Activated T-cell treated with anti-CD3 and anti-CD28 coated beads, Interleukin-2, amount 50 U/mL, for 72 hours (primary cell): ENCODE results near the gene MEF2C. TPM values are rescaled to one million over a fixed set of nuclear protein-coding genes. Genes with fewer than 3 reads are reported as not detected.

ENCODE experiments used
- ATAC-seq, 2 donors: fragments of 150-1000 bp; cut with Tn5 transposase; replicated peaks in 1 of 2; 2 replicates each; pipeline ENCODE4 v1.10.0; 2021; ENCODE audit warnings: moderate library complexity in 2 of 2, mild to moderate bottlenecking in 1 of 2
- DNase-seq, 2 donors: peaks; one replicate each; pipeline ENCODE4 v3.0.0; 2021 to 2022; ENCODE audit warnings: mixed read lengths in 1 of 2
- H3K27ac Mint-ChIP-seq: one replicate; pipeline ENCODE4 v1.8.0; 2022; ENCODE audit warnings: mild to moderate bottlenecking, moderate library complexity, mixed read lengths
- H3K27me3 Mint-ChIP-seq: one replicate; pipeline ENCODE4 v1.8.0; 2022; ENCODE audit warnings: low read depth, mixed read lengths
- H3K36me3 Mint-ChIP-seq, 2 donors: one replicate each; pipeline ENCODE4 v1.8.0; 2022; ENCODE audit warnings: mixed read lengths in 2 of 2, mild to moderate bottlenecking in 1 of 2; ENCODE audit not compliant: insufficient read depth in 2 of 2
- H3K4me1 Mint-ChIP-seq: one replicate; pipeline ENCODE4 v1.8.0; 2022; ENCODE audit warnings: low read depth, mixed read lengths
- H3K4me3 Mint-ChIP-seq, 2 donors: one replicate each; pipeline ENCODE4 v1.8.0; 2022; ENCODE audit warnings: mild to moderate bottlenecking in 2 of 2, mixed read lengths in 2 of 2, moderate library complexity in 2 of 2
- H3K9me3 Mint-ChIP-seq, 2 donors: one replicate each; pipeline ENCODE4 v1.8.0; 2022; ENCODE audit warnings: mixed read lengths in 2 of 2
- total RNA-seq, 2 donors: library from RNA; stranded (reverse); gene quantifications; one replicate each; pipeline ENCODE4 v1.2.3, GENCODE V29; 2022

The MEF2C gene
- total RNA-seq, 2 donors from 2014 or later = 0.53 to 0.83 TPM

DNA sequence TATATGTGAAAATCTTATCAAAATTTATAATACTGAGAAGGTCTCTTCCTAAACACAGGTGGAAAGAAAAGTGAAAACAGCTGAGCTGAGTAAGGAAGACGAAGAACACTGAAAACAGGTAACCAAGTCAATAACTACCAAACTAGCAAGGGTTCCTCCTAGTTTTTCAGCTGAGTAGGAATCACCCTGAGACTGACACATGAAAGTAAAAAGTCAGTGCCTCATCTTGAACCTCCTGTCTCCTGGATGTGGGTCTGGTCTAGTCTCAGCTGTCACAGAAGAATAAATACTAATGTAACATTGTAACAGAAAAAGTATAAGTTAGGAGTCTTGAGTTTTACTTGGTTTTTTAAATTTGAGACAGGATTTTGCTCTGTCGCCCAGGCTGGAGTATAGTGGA, 121.0 kb downstream of the MEF2C start:
- no peaks in the 10 kb centered on the region for H3K36me3 Mint-ChIP-seq

DNA sequence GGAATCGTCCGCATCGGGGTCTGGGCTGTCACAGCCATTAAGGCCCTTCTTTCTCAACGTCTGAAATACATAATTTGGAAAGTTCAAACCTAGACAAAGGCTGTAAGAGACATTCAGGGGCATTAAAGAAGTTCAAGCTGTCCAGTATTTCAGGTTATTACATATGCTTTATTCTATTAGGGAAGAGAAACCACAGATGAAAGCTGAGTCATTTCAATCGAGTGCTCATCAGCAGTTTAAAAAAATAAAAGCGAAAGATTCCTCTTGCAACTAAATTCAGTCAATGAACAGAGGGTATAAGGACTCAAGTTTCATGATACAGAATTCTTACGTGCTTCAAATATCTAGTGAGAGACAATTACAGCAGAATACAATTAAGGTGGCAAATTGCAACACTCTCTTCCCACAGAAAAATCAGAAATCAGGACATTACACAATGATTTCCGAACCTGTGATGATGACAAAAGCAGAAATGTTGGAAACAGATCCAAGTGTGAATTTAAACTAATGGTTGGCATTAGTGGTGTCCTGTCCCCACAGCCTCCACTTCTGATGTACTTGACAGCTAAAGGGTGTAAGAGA, 121.6 kb downstream of the MEF2C start:
- H3K4me3 Mint-ChIP-seq = no peak overlapping the region
- DNase-seq (no peak), ATAC-seq (no peak)
- no peaks in the 10 kb centered on the region for H3K4me1 Mint-ChIP-seq
- H3K36me3 Mint-ChIP-seq = no peaks in the 10 kb centered on the region
- H3K27me3 Mint-ChIP-seq = peaks cover 40% of the 10 kb centered on the region
- H3K27ac Mint-ChIP-seq = no peak overlapping the region
- H3K9me3 Mint-ChIP-seq = no peaks in the 10 kb centered on the region

More for the DNA sequence above, 121.0 kb downstream of the MEF2C start:
- Mint-ChIP-seq H3K4me3 (no peak overlapping the region), H3K27ac (no peak overlapping the region), H3K9me3 (no peaks in the 10 kb centered on the region), H3K4me1 (no peaks in the 10 kb centered on the region), H3K27me3 (peaks cover 45% of the 10 kb centered on the region)
- DNase-seq = no peak
- ATAC-seq = no peak

DNA sequence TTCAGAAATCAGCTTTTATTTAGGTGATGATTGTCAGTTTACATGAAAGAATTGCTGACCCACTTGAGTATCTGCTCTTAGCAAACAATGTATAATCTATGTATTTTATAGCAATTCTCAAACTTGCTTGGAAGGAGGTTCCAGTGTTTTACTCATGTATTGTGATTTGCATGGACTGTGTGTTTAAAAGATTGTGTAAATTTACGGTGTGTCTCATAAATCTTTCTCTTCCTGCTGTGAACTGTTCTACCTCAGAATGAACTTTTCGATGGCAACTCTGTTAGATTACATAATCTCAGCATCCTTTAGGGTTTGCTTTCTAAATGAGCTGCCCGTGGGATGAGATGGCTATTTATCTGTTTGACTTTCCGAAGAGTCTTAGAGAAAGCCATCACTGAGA, 122.5 kb downstream of the MEF2C start:
- Mint-ChIP-seq H3K9me3 (no peaks in the 10 kb centered on the region), H3K27ac (no peak overlapping the region), H3K27me3 (peaks cover 36% of the 10 kb centered on the region), H3K4me1 (no peaks in the 10 kb centered on the region), H3K4me3 (no peak overlapping the region), H3K36me3 (no peaks in the 10 kb centered on the region)
- ATAC-seq (no peak), DNase-seq (no peak)

DNA sequence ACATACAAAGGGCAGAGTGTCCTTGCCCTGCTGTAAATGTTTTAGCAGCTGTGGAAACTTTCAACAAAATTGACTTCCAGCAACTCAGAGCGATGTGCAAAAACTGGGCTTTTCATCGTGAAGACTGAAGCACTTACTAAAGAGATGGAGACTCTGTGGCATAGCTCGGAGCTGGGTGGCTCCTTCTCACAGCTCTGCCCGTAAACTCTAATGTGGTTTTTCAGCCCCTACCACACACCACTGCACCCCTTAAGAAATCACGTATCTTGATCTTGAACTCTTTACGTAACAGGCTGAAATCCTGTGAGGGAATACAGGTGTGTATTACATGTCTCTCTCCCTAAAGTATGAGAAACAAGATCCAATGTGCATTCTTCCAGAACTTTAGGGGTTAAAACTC, 124.4 kb downstream of the MEF2C start:
- DNase-seq = no peak
- peak in 1 of 2 donors; percentile 25 for ATAC-seq
- H3K9me3 Mint-ChIP-seq = no peaks in the 10 kb centered on the region
- H3K4me3 Mint-ChIP-seq = no peak overlapping the region
- no peaks in the 10 kb centered on the region for H3K4me1 Mint-ChIP-seq
- H3K36me3 Mint-ChIP-seq = no peaks in the 10 kb centered on the region
- peaks cover 50% of the 10 kb centered on the region for H3K27me3 Mint-ChIP-seq
- H3K27ac Mint-ChIP-seq = no peak overlapping the region

DNA sequence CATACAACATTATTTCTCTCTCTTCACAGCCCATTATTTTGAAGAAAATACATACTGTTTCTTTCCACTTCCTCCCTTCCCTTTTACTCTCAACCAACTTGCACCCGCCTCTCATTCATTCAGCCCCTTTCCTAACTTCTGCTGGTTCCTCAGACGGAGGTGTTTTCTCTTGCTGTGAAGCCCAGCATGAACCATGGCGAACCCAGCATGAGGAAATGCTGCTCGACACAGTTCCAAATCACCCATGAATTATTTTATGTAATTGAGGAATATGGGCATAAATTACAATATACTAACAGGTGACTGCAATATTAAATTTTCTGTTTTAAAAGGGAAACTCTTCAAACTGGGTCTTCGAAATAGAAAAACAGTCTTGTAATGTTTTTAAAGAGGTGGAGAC, 124.8 kb downstream of the MEF2C start:
- peaks cover 52% of the 10 kb centered on the region for H3K27me3 Mint-ChIP-seq
- H3K36me3 Mint-ChIP-seq = no peaks in the 10 kb centered on the region
- no peak for DNase-seq
- H3K27ac Mint-ChIP-seq = no peak overlapping the region
- no peaks in the 10 kb centered on the region for H3K4me1 Mint-ChIP-seq
- no peaks in the 10 kb centered on the region for H3K9me3 Mint-ChIP-seq
- H3K4me3 Mint-ChIP-seq = no peak overlapping the region
- ATAC-seq = no peak

DNA sequence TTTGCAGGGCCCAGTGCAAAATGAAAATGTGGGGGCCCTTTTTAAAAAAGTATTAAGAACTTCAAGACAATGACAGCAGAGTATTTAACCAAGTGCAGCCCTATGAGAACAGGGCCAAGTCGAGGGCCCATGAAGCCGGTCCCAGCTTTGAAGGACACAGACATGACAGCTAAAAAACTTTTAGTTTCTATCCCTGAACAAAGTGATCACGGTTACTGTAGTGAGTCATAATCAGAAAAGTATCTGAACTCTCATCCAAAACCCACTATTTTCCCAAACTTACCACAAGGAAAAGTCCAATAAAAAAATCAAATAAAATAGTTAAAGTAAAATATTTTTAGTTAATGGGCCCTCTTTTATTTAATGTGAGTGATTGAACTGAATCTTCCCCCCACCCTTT, 126.0 kb downstream of the MEF2C start:
- H3K27me3 Mint-ChIP-seq = peaks cover 60% of the 10 kb centered on the region
- H3K27ac Mint-ChIP-seq = no peak overlapping the region
- H3K36me3 Mint-ChIP-seq = no peaks in the 10 kb centered on the region

DNA sequence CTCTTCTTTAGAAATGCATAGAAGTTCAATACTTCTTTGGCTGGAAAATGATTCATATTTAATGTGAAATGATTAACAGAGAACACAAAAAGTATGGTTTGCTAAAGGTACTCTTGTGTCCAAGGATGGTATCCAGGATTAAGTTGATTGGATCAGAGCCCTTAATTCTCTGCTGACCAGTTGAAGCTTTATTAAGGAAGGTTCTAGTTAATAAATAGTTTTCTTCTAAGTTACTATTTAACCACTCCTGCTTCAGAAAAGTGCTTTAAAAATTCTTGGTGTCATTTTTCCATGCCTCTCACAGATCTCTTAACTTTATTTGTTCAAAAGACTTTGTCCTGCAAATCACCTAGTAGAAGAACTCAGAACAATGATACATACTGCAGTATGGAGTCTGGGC, 134.3 kb downstream of the MEF2C start:
- H3K36me3 Mint-ChIP-seq = no peaks in the 10 kb centered on the region

More for the DNA sequence above, 126.0 kb downstream of the MEF2C start:
- no peaks in the 10 kb centered on the region for H3K9me3 Mint-ChIP-seq
- DNase-seq (no peak), ATAC-seq (no peak)
- no peak overlapping the region for H3K4me3 Mint-ChIP-seq
- peaks cover 3% of the 10 kb centered on the region for H3K4me1 Mint-ChIP-seq

DNA sequence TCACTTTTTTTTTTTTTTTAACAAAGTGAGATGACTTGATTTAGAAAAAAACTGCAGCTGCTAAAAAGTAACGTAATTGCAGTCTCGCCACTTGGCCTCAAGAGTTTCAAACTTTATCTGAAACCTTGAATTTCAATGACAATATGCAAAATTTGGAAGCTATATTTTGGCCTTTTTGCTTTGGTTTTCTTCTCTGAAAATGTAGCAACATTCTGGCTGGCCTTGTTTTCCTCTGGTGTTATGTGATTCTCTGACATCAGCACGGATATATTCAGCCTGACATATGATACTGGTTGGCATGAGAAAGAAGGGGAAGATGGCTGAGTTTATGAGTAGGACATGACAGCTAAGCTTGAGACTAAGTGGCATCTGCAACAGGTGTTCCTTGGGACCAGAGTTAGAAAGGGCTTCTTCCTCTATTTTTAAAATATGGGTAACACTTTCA, 136.5 kb downstream of the MEF2C start:
- H3K27ac Mint-ChIP-seq = no peak overlapping the region
- no peak overlapping the region for H3K4me3 Mint-ChIP-seq
- DNase-seq (no peak), ATAC-seq (no peak)
- H3K27me3 Mint-ChIP-seq = peaks cover 26% of the 10 kb centered on the region
- peaks cover 4% of the 10 kb centered on the region for H3K4me1 Mint-ChIP-seq
- H3K9me3 Mint-ChIP-seq = no peaks in the 10 kb centered on the region
- H3K36me3 Mint-ChIP-seq = no peaks in the 10 kb centered on the region

More for the DNA sequence above, 134.3 kb downstream of the MEF2C start:
- H3K27ac Mint-ChIP-seq = no peak overlapping the region
- peaks cover 35% of the 10 kb centered on the region for H3K27me3 Mint-ChIP-seq
- H3K9me3 Mint-ChIP-seq = no peaks in the 10 kb centered on the region
- peaks cover 12% of the 10 kb centered on the region for H3K4me1 Mint-ChIP-seq
- H3K4me3 Mint-ChIP-seq = no peak overlapping the region
- no peak for DNase-seq
- ATAC-seq = no peak

DNA sequence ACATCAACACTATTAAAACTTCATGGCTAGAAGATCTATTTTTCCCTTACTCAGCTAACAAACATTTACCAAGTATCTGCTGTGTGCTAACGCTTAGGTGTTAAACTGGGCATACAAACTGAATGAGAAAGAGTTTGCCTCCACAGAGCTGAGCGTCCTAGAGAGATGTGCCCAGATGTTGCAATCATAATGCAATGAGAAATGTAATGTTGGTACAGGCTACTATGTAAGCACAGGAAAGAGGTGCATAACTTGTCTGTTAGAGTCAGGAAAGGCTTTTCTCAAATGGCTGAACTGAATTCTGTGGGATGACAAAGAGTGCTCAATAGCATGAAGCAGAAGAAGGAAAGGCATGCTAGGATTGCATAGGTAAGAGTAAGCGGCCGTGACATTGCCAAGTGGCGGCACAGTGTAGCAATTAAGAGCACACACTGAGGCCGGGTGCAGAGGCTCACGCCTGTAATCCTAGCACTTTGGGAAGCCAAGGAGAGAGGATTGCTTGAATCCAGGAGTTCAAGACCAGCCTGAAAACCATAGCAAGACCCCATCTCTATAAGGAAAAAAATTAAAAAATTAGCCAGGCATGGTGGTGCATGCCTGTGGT, 137.8 kb downstream of the MEF2C start:
- Mint-ChIP-seq H3K4me1 (no peaks in the 10 kb centered on the region), H3K27me3 (peaks cover 32% of the 10 kb centered on the region), H3K4me3 (no peak overlapping the region), H3K36me3 (no peaks in the 10 kb centered on the region), H3K27ac (no peak overlapping the region), H3K9me3 (no peaks in the 10 kb centered on the region)
- DNase-seq (no peak), ATAC-seq (no peak)

DNA sequence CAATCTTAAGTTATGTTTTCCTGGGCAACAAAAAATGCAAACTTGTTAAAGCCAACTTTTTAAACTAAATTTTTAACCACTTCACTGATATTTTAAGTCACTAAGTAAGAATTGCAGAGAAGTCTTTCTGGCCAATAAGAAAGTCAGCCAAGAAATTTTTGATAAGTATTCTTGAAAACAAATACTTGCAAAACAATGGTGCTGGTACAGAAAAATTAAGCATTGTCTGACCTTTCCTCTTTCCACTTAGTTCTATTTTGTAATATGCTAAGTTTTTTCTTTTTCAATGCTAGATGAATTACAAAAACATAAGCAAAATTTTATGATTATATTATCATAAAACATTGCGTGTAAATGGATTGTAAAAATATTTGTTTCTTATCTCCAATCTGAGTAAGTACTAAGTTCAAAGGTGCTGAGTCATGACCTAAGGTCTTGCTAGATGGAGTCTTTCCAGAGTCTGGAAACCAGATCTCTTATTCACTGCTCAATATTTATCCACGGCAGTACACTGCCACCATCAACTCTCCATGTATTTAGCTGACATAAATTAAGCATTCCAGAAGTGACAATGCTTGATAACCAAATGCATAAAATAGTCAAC, 139.7 kb downstream of the MEF2C start:
- H3K4me1 Mint-ChIP-seq = no peaks in the 10 kb centered on the region
- ATAC-seq (no peak), DNase-seq (no peak)
- H3K27ac Mint-ChIP-seq = no peak overlapping the region
- H3K36me3 Mint-ChIP-seq = no peaks in the 10 kb centered on the region
- peaks cover 34% of the 10 kb centered on the region for H3K27me3 Mint-ChIP-seq
- no peaks in the 10 kb centered on the region for H3K9me3 Mint-ChIP-seq
- no peak overlapping the region for H3K4me3 Mint-ChIP-seq

DNA sequence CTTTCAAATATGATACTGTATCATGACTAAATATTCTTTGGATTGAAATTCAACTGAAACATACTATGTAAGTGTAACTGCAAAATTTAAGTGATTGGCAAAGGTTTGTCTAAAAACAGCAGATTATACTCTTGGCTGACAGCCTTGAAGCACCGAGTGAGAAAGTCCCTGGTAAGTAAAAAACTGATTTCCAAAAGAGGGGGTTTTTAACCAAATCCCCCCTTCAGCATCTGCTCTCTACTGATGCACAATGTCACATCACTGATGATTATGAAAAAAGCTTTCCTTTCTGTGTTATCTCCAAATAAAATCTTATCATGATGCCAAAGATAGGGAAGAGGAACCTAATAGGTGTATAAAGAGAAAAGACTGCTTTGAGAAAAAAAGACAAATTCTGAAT, 141.0 kb downstream of the MEF2C start:
- no peaks in the 10 kb centered on the region for H3K36me3 Mint-ChIP-seq
- no peaks in the 10 kb centered on the region for H3K4me1 Mint-ChIP-seq
- no peaks in the 10 kb centered on the region for H3K9me3 Mint-ChIP-seq
- DNase-seq = no peak
- H3K4me3 Mint-ChIP-seq = no peak overlapping the region
- ATAC-seq = no peak
- H3K27ac Mint-ChIP-seq = no peak overlapping the region
- H3K27me3 Mint-ChIP-seq = peaks cover 47% of the 10 kb centered on the region

DNA sequence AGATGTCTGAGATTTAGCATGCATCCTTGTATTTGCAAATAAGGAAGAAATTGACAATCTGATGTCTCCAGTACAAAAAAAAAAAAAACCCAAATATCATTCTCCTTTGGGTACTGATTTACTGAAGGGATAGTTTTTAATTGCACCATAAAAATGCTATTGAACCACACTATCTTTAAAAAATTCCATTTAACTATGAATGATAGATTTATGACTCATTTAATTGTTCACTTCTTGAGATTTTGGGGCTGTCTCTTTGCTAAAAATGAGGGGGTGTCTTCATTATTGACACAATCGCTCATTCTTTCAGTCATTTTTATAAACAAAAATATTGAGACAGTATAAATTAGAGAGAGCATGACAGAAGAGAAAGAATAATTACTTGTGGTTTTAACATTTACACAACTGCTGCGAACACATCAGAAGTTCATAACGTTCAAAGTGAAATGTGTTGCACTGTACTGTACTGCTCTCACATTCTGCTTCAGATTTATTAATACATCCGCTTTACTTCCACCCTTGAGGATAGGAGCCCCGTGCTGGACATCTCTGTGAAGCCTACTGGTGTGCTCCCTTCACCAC, 142.3 kb downstream of the MEF2C start:
- Mint-ChIP-seq H3K27me3 (peaks cover 49% of the 10 kb centered on the region), H3K36me3 (no peaks in the 10 kb centered on the region), H3K4me1 (no peaks in the 10 kb centered on the region), H3K4me3 (no peak overlapping the region), H3K27ac (no peak overlapping the region), H3K9me3 (no peaks in the 10 kb centered on the region)
- no peak for DNase-seq
- no peak for ATAC-seq

DNA sequence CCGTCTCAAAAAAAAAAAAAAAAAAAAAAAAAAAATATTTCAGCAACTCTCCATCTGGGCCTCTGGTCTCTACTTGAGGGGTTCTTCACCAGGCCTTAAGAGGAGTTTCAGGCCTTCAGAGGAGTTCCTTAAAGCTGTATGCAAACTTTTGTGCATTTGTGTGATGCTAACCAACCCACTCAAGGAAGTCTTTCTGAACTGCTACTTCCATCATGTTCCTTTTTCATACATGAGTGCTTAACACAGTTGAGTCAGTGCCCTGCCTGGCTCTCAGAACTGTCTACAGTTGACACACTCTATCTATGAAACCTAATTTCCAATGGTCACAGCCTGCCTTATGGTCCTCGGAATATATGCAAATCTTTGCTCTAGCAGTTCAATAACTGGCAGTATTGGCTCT, 146.5 kb downstream of the MEF2C start:
- H3K4me3 Mint-ChIP-seq = no peak overlapping the region
- no peak overlapping the region for H3K27ac Mint-ChIP-seq
- ATAC-seq (no peak), DNase-seq (no peak)
- peaks cover 8% of the 10 kb centered on the region for H3K4me1 Mint-ChIP-seq
- peaks cover 44% of the 10 kb centered on the region for H3K27me3 Mint-ChIP-seq
- no peaks in the 10 kb centered on the region for H3K36me3 Mint-ChIP-seq
- H3K9me3 Mint-ChIP-seq = no peaks in the 10 kb centered on the region
